H4 (cell line): Measurements from ENCODE around the gene RGS3. TPM values are rescaled to one million over a fixed set of nuclear protein-coding genes. Genes with fewer than 3 reads are reported as not detected.
"Not testable (repeated sequence)": the region's sequence is repeated elsewhere in the genome, so short reads cannot be mapped to it uniquely, and the experiment has no call there.

Experiments used
- DNase-seq: peaks from one replicate; pipeline ENCODE4 v3.0.0-alpha.2; 2015; ENCODE audit warnings: low spot score
- total RNA-seq: library from RNA; depleted of rRNA; stranded (reverse); fragments of >200 nt; shearing (Covaris generic); gene quantifications from 2 replicates; pipeline ENCODE4 v1.2.3, GENCODE V29; 2014; rRNA removed

RGS3 gene
- total RNA-seq, 1 experiment from 2014 or later: 36.4 TPM

DNA sequence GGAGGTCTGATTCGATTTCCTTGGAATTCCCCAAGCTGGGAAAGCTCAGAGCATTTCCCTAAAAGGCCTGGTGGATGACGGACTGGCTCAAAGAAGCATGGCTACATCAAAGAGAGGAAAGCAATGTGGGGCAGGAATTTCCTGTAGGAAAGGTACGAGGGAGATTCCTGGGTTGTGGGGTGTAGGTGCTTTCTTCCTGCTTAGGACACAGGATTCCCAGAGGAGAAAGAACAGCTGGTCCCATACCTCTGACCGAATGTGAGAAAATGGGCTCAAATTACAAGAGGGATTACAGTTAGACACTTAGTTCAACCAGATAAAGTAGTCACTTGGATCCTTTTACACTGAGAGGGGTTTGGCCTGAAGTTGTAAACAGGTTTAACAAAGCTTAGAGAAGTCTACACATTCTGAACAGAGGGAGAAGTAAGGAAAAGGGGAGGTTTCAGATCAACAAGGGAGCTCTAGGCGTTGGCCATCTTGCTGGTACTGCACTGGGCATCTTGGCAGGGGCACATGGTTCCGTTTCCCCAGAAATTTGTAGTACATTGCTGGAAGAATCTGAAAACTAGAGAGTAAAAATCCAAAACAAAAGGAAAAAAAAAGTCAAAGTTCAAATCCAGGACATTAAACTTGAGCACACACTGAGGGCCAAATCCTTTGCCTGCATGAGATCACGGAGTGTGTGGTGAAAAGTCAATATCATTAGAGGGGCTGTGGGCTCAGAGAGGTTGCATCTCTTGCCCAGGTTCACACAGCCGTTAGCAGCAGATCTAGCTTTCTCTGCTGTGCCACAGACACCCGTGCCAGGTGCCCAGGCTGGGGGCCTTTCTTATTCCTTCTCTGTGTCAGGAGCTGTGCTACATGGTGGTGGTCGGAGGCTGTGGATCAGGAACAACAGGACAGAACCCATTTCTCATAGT, 171.3 kb downstream of the RGS3 start:
- peak; percentile 65 for DNase-seq

DNA sequence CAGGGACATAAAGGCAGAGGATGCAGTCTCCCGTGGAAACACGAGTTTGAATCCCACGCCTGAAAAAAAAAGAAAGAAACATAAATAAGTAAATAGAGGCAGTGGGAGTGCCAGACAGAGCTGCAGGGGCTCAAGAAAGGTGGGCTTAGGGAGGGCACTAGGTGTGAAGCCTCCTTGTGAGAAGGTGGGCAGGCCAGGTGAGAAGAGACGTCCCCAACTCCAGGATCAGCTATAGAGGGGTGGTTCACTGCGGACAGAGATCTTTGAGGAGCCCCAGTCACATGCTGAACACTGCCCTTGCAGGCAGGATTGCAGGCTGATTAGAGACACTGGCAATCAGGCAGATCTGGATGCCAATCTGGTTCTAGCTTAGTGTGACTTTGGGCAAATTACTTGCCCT, 172.1 kb downstream of the RGS3 start:
- DNase-seq: no peak

DNA sequence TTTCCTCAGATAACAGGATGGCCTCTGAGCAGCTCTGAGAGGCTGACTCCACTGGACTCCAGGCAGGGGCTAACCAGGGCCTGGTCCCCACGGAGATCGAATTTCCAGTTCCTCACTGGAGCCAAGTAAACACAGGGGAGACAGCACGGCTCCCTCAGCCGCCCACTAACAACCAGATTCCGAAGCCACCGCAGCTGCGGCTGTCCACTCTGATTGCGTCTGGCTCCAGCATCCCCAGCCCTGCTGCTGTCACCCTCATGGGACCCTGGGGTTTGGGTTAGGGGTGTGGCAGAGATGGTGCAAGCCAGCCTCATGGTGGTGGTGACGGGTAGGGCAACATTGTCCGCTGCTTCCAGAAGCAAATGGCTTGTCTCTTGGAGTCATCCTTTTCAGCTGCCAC, 172.6 kb downstream of the RGS3 start:
- DNase-seq: peak; percentile 65

DNA sequence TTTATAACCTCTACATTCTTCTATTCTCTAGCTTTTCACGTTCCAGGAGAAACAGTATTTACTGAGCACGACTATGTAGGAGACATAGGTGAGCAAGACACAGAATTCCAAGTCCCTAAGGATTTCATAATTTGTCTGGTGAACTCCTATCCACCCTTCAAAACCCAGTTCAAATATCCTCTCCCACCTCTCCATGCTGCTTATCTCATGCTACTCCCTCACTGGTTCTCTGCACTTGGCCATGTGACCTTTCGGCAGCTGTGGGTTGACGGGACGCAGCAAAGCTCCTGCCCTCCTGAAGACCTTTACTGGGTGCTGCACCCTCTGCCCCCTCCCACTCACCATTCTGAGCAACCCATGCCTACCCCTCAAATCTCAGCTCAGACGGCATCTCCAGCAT, 173.2 kb downstream of the RGS3 start:
- DNase-seq: no peak

DNA sequence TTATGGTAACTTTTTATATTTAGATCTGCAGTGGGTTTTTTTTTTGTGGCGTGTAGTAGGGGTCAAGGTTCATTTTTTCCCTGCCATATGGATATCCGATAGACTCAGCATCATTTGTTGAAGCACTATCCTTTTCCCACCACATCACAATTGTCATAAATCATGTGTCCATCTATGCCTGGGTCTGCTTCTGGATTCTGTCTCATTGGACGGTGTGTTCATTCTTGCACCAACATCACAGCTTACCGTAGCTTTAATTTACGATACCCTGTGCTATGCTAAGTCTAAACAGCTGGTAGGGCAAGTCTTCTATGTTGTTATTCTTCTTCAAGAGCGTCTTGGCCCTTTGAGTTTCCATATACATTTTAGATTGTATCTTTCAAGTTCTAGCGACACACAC, 175.0 kb downstream of the RGS3 start:
- DNase-seq: no peak

DNA sequence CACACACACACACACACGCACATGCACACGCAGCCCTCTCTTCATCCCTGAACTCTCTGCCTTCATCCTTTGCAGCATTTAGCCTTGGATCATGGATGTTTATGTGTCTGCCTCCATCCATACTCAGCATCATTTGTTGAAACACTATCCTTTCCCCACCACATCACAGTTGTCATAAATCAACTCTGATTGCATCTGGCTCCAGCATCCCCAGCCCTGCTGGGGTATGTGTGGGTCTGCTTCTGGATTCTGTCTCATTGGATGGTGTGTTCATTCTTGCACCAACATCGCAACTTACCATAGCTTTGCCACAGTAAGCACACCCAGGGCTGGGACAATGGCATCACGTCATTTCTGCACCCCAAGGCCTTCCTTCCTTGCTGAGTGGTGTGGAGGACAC, 175.4 kb downstream of the RGS3 start:
- no peak for DNase-seq

DNA sequence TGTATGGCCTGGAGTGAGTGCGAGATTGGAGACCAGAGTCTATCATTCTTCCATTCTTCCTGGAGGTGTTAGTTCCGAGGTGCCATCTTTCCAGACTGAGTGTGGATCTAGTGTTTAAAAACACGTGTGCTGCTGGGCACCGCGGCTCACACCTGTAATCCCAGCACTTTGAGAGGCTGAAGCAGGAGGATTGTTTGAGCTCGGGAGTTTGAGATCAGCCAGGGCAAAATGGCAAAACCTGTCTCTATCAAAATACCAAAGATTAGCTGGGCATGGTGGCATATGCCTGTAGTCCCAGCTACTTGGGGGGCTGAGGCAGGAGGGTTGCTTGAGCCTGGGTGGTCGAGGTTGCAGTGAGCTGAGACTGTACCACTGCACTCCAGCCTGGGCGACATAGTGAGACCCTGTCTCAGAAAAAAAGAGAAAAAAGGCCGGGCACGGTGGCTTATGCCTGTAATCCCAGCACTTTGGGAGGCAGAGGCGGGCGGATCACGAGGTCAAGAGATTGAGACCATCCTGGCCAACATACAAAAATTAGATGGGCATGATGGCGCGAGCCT, 176.0 kb downstream of the RGS3 start:
- not testable (repeated sequence) for DNase-seq

DNA sequence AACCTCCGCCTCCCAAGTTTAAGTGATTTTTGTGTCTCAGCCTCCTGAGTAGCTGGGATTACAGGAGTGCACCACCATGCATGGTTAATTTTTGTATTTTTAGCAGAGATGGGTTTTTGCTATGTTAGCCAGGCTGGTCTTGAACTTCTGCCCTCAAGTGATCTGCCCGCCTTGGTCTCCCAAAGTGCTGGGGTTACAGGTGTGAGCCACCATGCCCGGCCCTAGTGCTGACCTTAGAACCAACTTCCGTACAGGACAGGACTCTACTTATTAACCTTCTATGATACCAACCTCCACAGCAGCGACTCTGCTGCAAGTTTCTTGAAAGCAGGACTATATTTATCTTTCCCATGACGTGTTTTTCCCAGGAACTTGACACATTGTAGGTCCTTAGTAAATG, 176.9 kb downstream of the RGS3 start:
- no peak for DNase-seq

DNA sequence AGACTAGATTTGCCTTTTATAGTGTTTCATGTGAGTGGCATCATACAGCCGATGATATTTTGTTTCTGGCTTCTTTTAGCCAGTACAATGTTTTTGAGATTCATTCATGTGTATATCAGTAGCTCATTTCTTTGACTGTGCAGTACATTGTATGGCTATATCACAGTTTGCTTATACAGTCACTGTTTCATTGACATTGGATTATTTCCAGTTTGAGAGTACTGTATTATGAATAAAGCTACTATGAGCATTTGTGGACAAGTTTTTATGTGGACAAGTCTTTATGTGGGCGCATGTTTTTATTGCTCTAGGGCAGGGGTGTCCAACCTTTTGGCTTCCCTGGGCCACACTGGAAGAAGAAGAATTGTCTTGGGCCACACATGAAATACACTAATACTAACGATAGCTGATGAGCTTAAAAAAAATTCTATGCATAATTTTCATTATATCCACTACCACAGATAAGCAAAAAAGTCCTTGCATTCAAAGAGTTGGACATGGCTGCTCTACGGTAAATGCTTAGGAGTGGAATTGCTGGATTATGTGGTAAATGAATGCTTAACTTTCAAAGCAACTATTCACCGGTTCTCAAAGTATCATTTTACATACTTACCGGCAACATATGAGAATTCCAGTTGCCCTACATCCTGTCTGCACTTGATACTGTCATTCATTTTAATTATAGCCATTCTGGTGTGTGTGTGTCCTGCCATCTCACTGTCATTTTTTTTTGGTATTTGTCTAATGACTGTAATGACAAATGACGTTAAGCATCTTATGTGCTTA, 177.8 kb downstream of the RGS3 start:
- no peak for DNase-seq

DNA sequence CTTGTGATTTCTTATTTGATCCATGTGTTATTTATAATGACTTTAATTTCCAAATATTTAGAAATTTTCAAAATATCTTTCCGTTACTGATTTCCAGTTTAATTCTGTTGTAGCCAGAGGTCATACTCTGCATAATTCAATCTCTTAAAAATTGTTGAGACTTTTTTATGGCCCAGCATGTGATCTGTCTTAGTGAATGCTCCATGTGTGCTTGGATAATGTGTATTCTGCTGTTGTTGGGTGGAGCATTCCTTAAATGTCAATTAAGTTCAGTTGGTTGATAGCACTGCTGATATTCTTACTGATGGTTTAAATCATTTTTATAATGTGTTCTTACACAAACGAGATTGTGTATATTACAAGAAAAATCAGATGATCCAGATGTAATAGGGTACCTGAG, 180.8 kb downstream of the RGS3 start:
- DNase-seq: no peak

DNA sequence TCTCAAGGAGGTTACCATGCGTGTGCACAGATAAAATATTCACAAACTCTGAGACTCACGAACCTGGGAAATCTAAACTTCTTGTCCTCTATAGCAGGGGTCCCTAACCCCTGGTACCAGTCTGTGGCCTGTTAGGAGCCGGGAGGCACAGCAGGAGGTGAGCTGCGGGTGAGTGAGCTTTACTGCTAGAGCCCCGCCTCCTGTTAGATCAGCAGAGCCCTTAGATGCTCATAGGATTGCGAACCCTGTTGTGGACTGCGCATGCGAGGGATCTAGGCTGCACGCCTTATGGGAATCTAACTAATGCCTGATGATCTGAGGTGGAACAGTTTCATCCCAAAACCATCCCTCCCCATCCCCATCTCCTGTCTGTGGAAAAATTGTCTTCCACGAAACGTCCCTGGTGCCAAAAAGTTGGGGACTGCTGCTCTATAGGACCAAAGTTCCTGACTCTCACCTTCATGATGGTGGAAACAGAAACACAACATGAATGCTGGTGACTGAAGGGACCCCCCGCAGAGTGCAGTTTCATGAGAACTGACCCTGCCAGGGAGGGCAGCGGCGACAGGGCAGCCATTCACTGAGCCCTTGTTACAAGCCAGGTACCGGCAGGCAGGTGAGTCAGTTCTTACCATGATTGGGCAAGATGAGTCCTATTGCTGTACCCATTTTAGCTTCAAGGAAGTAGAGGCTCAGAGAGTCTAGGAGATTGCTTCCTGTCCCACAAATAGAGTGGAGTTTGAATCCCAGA, 181.9 kb downstream of the RGS3 start:
- no peak for DNase-seq

DNA sequence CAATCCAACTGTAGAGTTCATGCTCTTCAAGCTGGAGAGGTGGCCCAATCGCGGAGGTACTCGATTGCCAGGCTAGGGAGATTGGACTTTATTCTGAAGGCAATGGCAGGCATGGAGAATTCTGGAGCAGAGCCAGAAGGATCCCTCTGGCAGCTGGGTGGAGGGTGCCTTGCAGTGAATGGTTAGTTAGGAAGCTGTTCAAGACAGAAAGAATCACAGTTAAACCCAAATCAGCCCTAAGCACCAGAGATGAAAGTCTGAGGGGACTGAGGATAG, 182.4 kb downstream of the RGS3 start:
- no peak for DNase-seq

DNA sequence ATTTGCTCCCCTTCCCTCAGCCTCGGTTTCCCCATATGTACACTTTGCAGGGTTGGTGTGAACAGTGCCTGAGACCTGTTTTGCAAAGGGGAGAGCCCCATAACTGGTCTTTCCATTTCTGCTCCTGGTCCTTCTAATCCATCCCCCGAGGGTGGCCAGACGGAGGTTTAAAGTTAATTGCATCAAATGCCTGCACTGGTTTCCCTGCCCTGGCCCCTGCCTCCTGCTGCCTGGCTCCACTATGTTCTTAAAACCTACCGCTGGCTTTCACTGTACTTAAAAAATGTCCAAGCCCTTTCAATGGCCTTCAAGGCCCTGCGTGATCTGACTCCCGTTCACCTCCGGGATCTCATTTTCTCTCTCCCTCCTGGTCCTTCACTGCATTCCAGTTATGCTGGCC, 183.0 kb downstream of the RGS3 start:
- DNase-seq: no peak

Other genes starting within 250 kb of the RGS3 start
- 15.6 and 21.8 TPM in 2 replicates for gene FKBP15, start 242.4 kb upstream of the RGS3 start, total RNA-seq
- 34.3 and 36.1 TPM in 2 replicates for gene SLC31A1, start 242.2 kb upstream of the RGS3 start, total RNA-seq
- 81.9 and 83.9 TPM in 2 replicates for gene CDC26, start 188.2 kb upstream of the RGS3 start, total RNA-seq
- gene PRPF4, start 188.1 kb upstream of the RGS3 start, total RNA-seq: 44.1 and 45.9 TPM in 2 replicates
- not detected in 2 replicates for gene RNF183, start 160.4 kb upstream of the RGS3 start, total RNA-seq
- 0.46 and 0.47 TPM in 2 replicates for gene WDR31, start 123.5 kb upstream of the RGS3 start, total RNA-seq
- not detected in 2 replicates for gene BSPRY, start 114.2 kb upstream of the RGS3 start, total RNA-seq
- 13.8 and 14.5 TPM in 2 replicates for gene HDHD3, start 86.7 kb upstream of the RGS3 start, total RNA-seq
- gene ALAD, start 62.4 kb upstream of the RGS3 start, total RNA-seq: 6.3 and 6.5 TPM in 2 replicates
- gene POLE3, start 53.1 kb upstream of the RGS3 start, total RNA-seq: 125 and 131 TPM in 2 replicates
- 1.1 TPM in 1 of 2 replicates, not detected in the other for gene C9orf43, start 53.0 kb upstream of the RGS3 start, total RNA-seq